IMR-90 (cell line): ENCODE data around the gene USP24. TPM values are rescaled to one million over a fixed set of nuclear protein-coding genes. Genes with fewer than 3 reads are reported as not detected.
A peak's percentile ranks its signal among the peaks of the same experiment; 100 is the strongest.

Source experiments
- ATAC-seq: fragments of 200-7000 bp; cut with Tn5 transposase; 2 replicates; pipeline ENCODE4 v1.9.1; 2020; ENCODE audit warnings: low read depth, mild to moderate bottlenecking, moderate library complexity
- BruUV-seq: library from RNA; stranded (reverse); fragments of 400-500 nt; replicated peaks from 2 replicates; lab custom pipeline; 2021; lab: Mats Ljungman, UMichigan
- CTCF ChIA-PET: fragments of 300-600 bp; formaldehyde crosslinking; extraction: SDS; loops from one replicate; lab custom pipeline; 2021; ENCODE audit warnings: antibody characterized with exemption; lab: Yijun Ruan, JAX
- POLR2A ChIA-PET: fragments of 300-600 bp; sonication (Branson Sonifier 250); formaldehyde crosslinking; loops from one replicate; lab custom pipeline; 2022; ENCODE audit warnings: antibody characterized with exemption; ENCODE audit not compliant: unreplicated experiment; lab: Charles Lee
- DNase-seq: peaks from one replicate; pipeline ENCODE4 v3.0.0; 2013
- H2AFZ ChIP-seq: replicated peaks from 2 replicates; pipeline ENCODE3; 2013; ENCODE audit warnings: low read length, mild to moderate bottlenecking; ENCODE audit not compliant: poor library complexity
- H2AK5ac ChIP-seq: 2 replicates; pipeline ENCODE4 v1.6.1; 2013; ENCODE audit warnings: low read depth, low read length, inconsistent platforms
- H2AK9ac ChIP-seq: replicated peaks from 2 replicates; pipeline ENCODE3; 2013; ENCODE audit warnings: mild to moderate bottlenecking, low read depth, low read length, moderate library complexity; ENCODE audit not compliant: poor library complexity
- H2BK120ac ChIP-seq: 2 replicates; pipeline ENCODE4 v1.6.1; 2013; ENCODE audit warnings: low read depth, low read length, inconsistent platforms
- H2BK15ac ChIP-seq: 3 replicates; pipeline ENCODE4 v1.6.1; 2013; ENCODE audit warnings: low read depth, low read length, inconsistent platforms
- H2BK20ac ChIP-seq: 2 replicates; pipeline ENCODE4 v1.6.1; 2013; ENCODE audit warnings: low read depth, mild to moderate bottlenecking, inconsistent platforms, low read length, moderate library complexity
- H2BK5ac ChIP-seq: 2 replicates; pipeline ENCODE4 v1.6.1; 2013; ENCODE audit warnings: mild to moderate bottlenecking, low read depth, low read length, inconsistent platforms; ENCODE audit not compliant: poor library complexity, severe bottlenecking
- H3K14ac ChIP-seq: replicated peaks from 2 replicates; pipeline ENCODE4 v1.6.1; 2013; ENCODE audit warnings: low read depth, low read length, inconsistent platforms
- H3K18ac ChIP-seq: 2 replicates; pipeline ENCODE4 v1.6.1; 2013; ENCODE audit warnings: low read depth, low read length, control low read depth
- H3K23ac ChIP-seq: 2 replicates; pipeline ENCODE4 v1.6.1; 2013; ENCODE audit warnings: low read depth, low read length, inconsistent platforms
- H3K27ac ChIP-seq: 2 replicates; pipeline ENCODE4 v1.5.1; 2013; ENCODE audit warnings: mild to moderate bottlenecking, control low read depth, low read length; ENCODE audit not compliant: insufficient read depth
- H3K27me3 ChIP-seq: 2 replicates; pipeline ENCODE4 v1.6.1; 2013; ENCODE audit warnings: low read length; ENCODE audit not compliant: control insufficient read depth, insufficient read depth
- H3K36me3 ChIP-seq: 2 replicates; pipeline ENCODE4 v1.6.1; 2013; ENCODE audit warnings: low read length, mixed read lengths; ENCODE audit not compliant: control insufficient read depth, insufficient read depth
- H3K4ac ChIP-seq: 2 replicates; pipeline ENCODE4 v1.6.1; 2013; ENCODE audit warnings: low read depth, low read length, inconsistent platforms
- H3K4me1 ChIP-seq: 2 replicates; pipeline ENCODE4 v1.6.1; 2013; ENCODE audit warnings: low read length, mixed read lengths; ENCODE audit not compliant: control insufficient read depth, insufficient read depth
- H3K4me2 ChIP-seq: 2 replicates; pipeline ENCODE4 v1.6.1; 2013; ENCODE audit warnings: low read depth, mild to moderate bottlenecking, control low read depth, low read length, moderate library complexity
- H3K4me3 ChIP-seq: 2 replicates; pipeline ENCODE4 v1.5.1; 2013; ENCODE audit warnings: low read depth, mild to moderate bottlenecking, control low read depth, low read length, moderate library complexity; ENCODE audit not compliant: insufficient read depth
- H3K56ac ChIP-seq: 2 replicates; pipeline ENCODE4 v1.6.1; 2013; ENCODE audit warnings: low read length, inconsistent platforms; ENCODE audit not compliant: insufficient read depth; ENCODE audit errors: extremely low read depth
- H3K79me1 ChIP-seq, 2 experiments: 2 replicates each; pipeline ENCODE4 v1.6.1; 2013; ENCODE audit warnings: low read length in 2 of 2, inconsistent platforms in 1 of 2, low read depth in 1 of 2
- H3K9ac ChIP-seq: 2 replicates; pipeline ENCODE4 v1.6.1; 2013; ENCODE audit warnings: low read depth, low read length, control low read depth
- H3K9me1 ChIP-seq: 2 replicates; pipeline ENCODE4 v1.6.1; 2013; ENCODE audit warnings: low read length, inconsistent platforms; ENCODE audit not compliant: insufficient read depth
- H3K9me3 ChIP-seq: 2 replicates; pipeline ENCODE4 v1.6.1; 2013; ENCODE audit warnings: low read length; ENCODE audit not compliant: control insufficient read depth, insufficient read depth
- H4K20me1 ChIP-seq: 2 replicates; pipeline ENCODE4 v1.6.1; 2013; ENCODE audit warnings: low read length, inconsistent platforms; ENCODE audit not compliant: insufficient read depth
- H4K5ac ChIP-seq: 2 replicates; pipeline ENCODE4 v1.6.1; 2013; ENCODE audit warnings: mild to moderate bottlenecking, low read depth, low read length, control low read depth
- H4K8ac ChIP-seq, 2 experiments: 2 replicates each; pipeline ENCODE4 v1.6.1; 2013; ENCODE audit warnings: low read depth in 2 of 2, low read length in 2 of 2, control low read depth in 1 of 2, inconsistent platforms in 1 of 2
- H4K91ac ChIP-seq: 2 replicates; pipeline ENCODE4 v1.6.1; 2013; ENCODE audit warnings: low read depth, low read length, inconsistent platforms; ENCODE audit not compliant: insufficient read depth
- BHLHE40 ChIP-seq: fragments of 150-350 bp; IDR thresholded peaks from 2 replicates; pipeline ENCODE4 v1.6.1; 2016; ENCODE audit warnings: mild to moderate bottlenecking, low read depth, low read length
- CEBPB ChIP-seq: IDR thresholded peaks from 2 replicates; pipeline ENCODE4 v1.6.1; 2012; ENCODE audit warnings: low read depth, low read length, improper control_type of control experiment
- CHD1 ChIP-seq: IDR thresholded peaks from 2 replicates; pipeline ENCODE4 v1.6.1; 2012; ENCODE audit warnings: low read depth, low read length, improper control_type of control experiment
- ELK1 ChIP-seq: fragments of 150-350 bp; IDR thresholded peaks from 2 replicates; pipeline ENCODE4 v1.6.1; 2016; ENCODE audit warnings: low read depth, mild to moderate bottlenecking, low read length, moderate library complexity, borderline replicate concordance
- FOS ChIP-seq: fragments of 150-350 bp; IDR thresholded peaks from 2 replicates; pipeline ENCODE4 v1.6.1; 2016; ENCODE audit warnings: low read depth, low read length
- MAFK ChIP-seq: IDR thresholded peaks from 2 replicates; pipeline ENCODE4 v1.6.1; 2012; ENCODE audit warnings: low read depth, low read length, improper control_type of control experiment
- MAZ ChIP-seq: IDR thresholded peaks from 2 replicates; pipeline ENCODE4 v1.6.1; 2012; ENCODE audit warnings: low read depth, mild to moderate bottlenecking, low read length, improper control_type of control experiment, moderate library complexity, borderline replicate concordance
- MXI1 ChIP-seq: IDR thresholded peaks from 2 replicates; pipeline ENCODE4 v1.6.1; 2012; ENCODE audit warnings: low read depth, mild to moderate bottlenecking, low read length, moderate library complexity, borderline replicate concordance
- NFE2L2 ChIP-seq: fragments of 150-350 bp; IDR thresholded peaks from 2 replicates; pipeline ENCODE4 v1.6.1; 2016; ENCODE audit warnings: low read depth, mild to moderate bottlenecking, low read length
- POLR2A ChIP-seq: IDR thresholded peaks from 2 replicates; pipeline ENCODE4 v1.6.1; 2012; ENCODE audit warnings: mild to moderate bottlenecking, low read depth, low read length
- RAD21 ChIP-seq: IDR thresholded peaks from 2 replicates; pipeline ENCODE4 v1.6.1; 2012; ENCODE audit warnings: low read length, improper control_type of control experiment
- RCOR1 ChIP-seq: IDR thresholded peaks from 2 replicates; pipeline ENCODE4 v1.6.1; 2012; ENCODE audit warnings: mild to moderate bottlenecking, low read length, improper control_type of control experiment; ENCODE audit not compliant: insufficient replicate concordance
- SMC3 ChIP-seq: fragments of 150-350 bp; IDR thresholded peaks from 2 replicates; pipeline ENCODE4 v1.6.1; 2016; ENCODE audit warnings: low read depth, mild to moderate bottlenecking, antibody characterized with exemption, low read length, moderate library complexity
- USF2 ChIP-seq: fragments of 150-350 bp; IDR thresholded peaks from 2 replicates; pipeline ENCODE4 v1.6.1; 2017; ENCODE audit warnings: mild to moderate bottlenecking, antibody characterized with exemption, low read length, low read depth
- WGBS, 2 experiments: methylation state at CpG; one replicate each; pipeline versions ENCODE4 v1.1.5 to v1.1.7; 2013; ENCODE audit warnings: missing lambda C conversion rate in 2 of 2; ENCODE audit not compliant: insufficient read length in 1 of 2; ENCODE audit errors: extremely low coverage in 2 of 2; 5-methylcytosine and 5-hydroxymethylcytosine counted together
- dilution Hi-C: fragments of 300-500 bp; cut with HindIII; formaldehyde crosslinking; loops from one replicate; pipeline ENCODE4 v1.14.3; 2018; ENCODE audit warnings: low sequenced_read_pairs; ENCODE audit not compliant: unreplicated experiment
- in situ Hi-C: fragments of 300-500 bp; cut with MboI; formaldehyde crosslinking; loops from 3 replicates; pipeline ENCODE4 v1.14.3; 2019; ENCODE audit warnings: low sequenced_read_pairs, inconsistent platforms, mixed read lengths
- intact Hi-C: fragments of 100-400 bp; cut with micrococcal nuclease; formaldehyde crosslinking; loops from 2 replicates; pipeline ENCODE4 v1.10.0; 2022
- polyA plus RNA-seq, 3 experiments: library from polyadenylated mRNA; depleted of rRNA; stranded (reverse); fragments of >200 nt; gene quantifications; 2 replicates each; pipeline ENCODE4 v1.2.3, GENCODE V29; 2012; ENCODE audit warnings: low replicate concordance in 1 of 3
- total RNA-seq: library from RNA; depleted of rRNA; stranded (reverse); fragments of >200 nt; gene quantifications from 2 replicates; pipeline ENCODE4 v1.2.3, GENCODE V29; 2012
- TF ChIP-seq, protein P1 (sequence below): conservative IDR thresholded peaks from 2 replicates; pipeline ENCODE4 v1.5.1; 2012; ENCODE audit warnings: mild to moderate bottlenecking, low read depth, low read length, improper control_type of control experiment

The USP24 gene
- total and polyA plus RNA-seq, 2 of the 4 experiments (the other 2 are of a cell fraction) = 8.4 to 36.7 TPM

GRCh38 chr1:55037733-55038551 lies 177.2 kb downstream of the USP24 start:
- CTCF ChIA-PET = no interaction called here
- Histone ChIP-seq H2BK15ac (no peak overlapping the region), H3K27ac (no peak overlapping the region), H3K4me3 (no peak overlapping the region), H2AFZ (peak overlapping the region; percentile 32), H3K4me2 (no peak overlapping the region), H3K9me3 (no peaks in the 10 kb centered on the region), H3K4ac (no peak overlapping the region), H2AK5ac (no peak overlapping the region), H3K79me1 (no peaks in the 10 kb centered on the region), H2BK20ac (no peak overlapping the region), H3K9ac (no peak overlapping the region), H3K9me1 (peaks cover 3% of the 10 kb centered on the region; the same call in 1 of the 2 replicates), H3K56ac (no peak overlapping the region), H3K14ac (no peak overlapping the region), H2BK120ac (no peak overlapping the region), H2AK9ac (no peak overlapping the region), H3K23ac (no peak overlapping the region), H4K5ac (no peak overlapping the region), H4K20me1 (0 out of 2 replicates have a peak, but pooled peaks cover 4% of the 10 kb centered on the region), H4K91ac (no peak overlapping the region), H4K8ac (no peak overlapping the region), H3K4me1 (peaks cover 2% of the 10 kb centered on the region; the same call in 1 of the 2 replicates), H3K36me3 (no peaks in the 10 kb centered on the region), H3K18ac (no peak overlapping the region), H3K27me3 (peaks cover 86% of the 10 kb centered on the region), H2BK5ac (no peak overlapping the region)
- POLR2A ChIA-PET = no interaction called here
- 100% methylated on average over 1 of the region's 8 CpGs; no CpG with 5 or more reads in 1 of the 2 experiments for WGBS, 2 experiments
- DNase-seq = no peak
- intact Hi-C loops = no loop called here
- in situ Hi-C loops = no loop called here
- no TSS peak for BruUV-seq
- dilution Hi-C loops = no loop called here
- no peak for ATAC-seq
- no peak for TF ChIP-seq MXI1
- TF ChIP-seq MAZ = no peak
- no peak for TF ChIP-seq RCOR1
- no peak for TF ChIP-seq ELK1
- no peak for TF ChIP-seq NFE2L2
- TF ChIP-seq FOS = no peak
- no peak for TF ChIP-seq MAFK
- TF ChIP-seq, protein P1, sequence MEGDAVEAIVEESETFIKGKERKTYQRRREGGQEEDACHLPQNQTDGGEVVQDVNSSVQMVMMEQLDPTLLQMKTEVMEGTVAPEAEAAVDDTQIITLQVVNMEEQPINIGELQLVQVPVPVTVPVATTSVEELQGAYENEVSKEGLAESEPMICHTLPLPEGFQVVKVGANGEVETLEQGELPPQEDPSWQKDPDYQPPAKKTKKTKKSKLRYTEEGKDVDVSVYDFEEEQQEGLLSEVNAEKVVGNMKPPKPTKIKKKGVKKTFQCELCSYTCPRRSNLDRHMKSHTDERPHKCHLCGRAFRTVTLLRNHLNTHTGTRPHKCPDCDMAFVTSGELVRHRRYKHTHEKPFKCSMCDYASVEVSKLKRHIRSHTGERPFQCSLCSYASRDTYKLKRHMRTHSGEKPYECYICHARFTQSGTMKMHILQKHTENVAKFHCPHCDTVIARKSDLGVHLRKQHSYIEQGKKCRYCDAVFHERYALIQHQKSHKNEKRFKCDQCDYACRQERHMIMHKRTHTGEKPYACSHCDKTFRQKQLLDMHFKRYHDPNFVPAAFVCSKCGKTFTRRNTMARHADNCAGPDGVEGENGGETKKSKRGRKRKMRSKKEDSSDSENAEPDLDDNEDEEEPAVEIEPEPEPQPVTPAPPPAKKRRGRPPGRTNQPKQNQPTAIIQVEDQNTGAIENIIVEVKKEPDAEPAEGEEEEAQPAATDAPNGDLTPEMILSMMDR = no peak
- no peak for TF ChIP-seq SMC3
- no peak for TF ChIP-seq CEBPB
- no peak for TF ChIP-seq RAD21
- no peak for TF ChIP-seq POLR2A
- no peak for TF ChIP-seq BHLHE40
- TF ChIP-seq CHD1 = no peak
- TF ChIP-seq USF2 = no peak
